PFSK-1 (cell line): ENCODE data around the gene AKT2.

Experiments used
- FOXP2 ChIP-seq: optimal IDR thresholded peaks from 2 replicates; pipeline ENCODE3; 2011; ENCODE audit warnings: borderline replicate concordance, control low read depth, inconsistent platforms; ENCODE audit not compliant: insufficient read depth; ENCODE audit errors: extremely low read length, extremely low read depth
- POLR2AphosphoS5 ChIP-seq: IDR thresholded peaks from 2 replicates; pipeline ENCODE4 v1.6.1; 2012; ENCODE audit warnings: low read depth, mild to moderate bottlenecking, control low read depth, low read length, moderate library complexity
- REST ChIP-seq, 2 experiments: IDR thresholded peaks; 2 replicates each; pipeline versions ENCODE4 v1.6.1 to v1.8.0; 2011 to 2012; ENCODE audit warnings: low read depth in 2 of 2, low read length in 2 of 2, control low read depth in 1 of 2, inconsistent platforms in 1 of 2, mild to moderate bottlenecking in 1 of 2, moderate library complexity in 1 of 2; ENCODE audit not compliant: insufficient read depth in 1 of 2
- SIN3A ChIP-seq: IDR thresholded peaks from 2 replicates; pipeline ENCODE4 v1.6.1; 2012; ENCODE audit warnings: mild to moderate bottlenecking, low read length, moderate library complexity, borderline replicate concordance; ENCODE audit not compliant: insufficient read depth
- TAF1 ChIP-seq: IDR thresholded peaks from 2 replicates; pipeline ENCODE4 v1.6.1; 2012; ENCODE audit warnings: low read length, control low read depth, borderline replicate concordance; ENCODE audit not compliant: insufficient read depth

AKT2 gene

GRCh38 chr19:40279761-40280607 lies 5.2 kb downstream of the AKT2 start:
- TF ChIP-seq POLR2AphosphoS5, result no peak
- TF ChIP-seq SIN3A, result no peak
- TF ChIP-seq TAF1, result no peak
- no peak for TF ChIP-seq FOXP2
- TF ChIP-seq REST (IDR thresholded peaks at IDR 0.05; ENCODE audit: insufficient read depth in 1 of 2, low read depth in 2 of 2, low read length in 2 of 2), result no peak

- no peak for TF ChIP-seq TAF1
These were observed 6.0 kb downstream of the AKT2 start for GRCh38 chr19:40279120-40279551.

- no peak for TF ChIP-seq TAF1
- TF ChIP-seq SIN3A, result no peak
- no peak for TF ChIP-seq POLR2AphosphoS5
- no peak for TF ChIP-seq REST (IDR thresholded peaks at IDR 0.05; ENCODE audit: insufficient read depth in 1 of 2, low read depth in 2 of 2, low read length in 2 of 2)
- TF ChIP-seq FOXP2, result no peak
These were observed 6.6 kb downstream of the AKT2 start for GRCh38 chr19:40278361-40279035.

GRCh38 chr19:40277356-40278059 lies 7.6 kb downstream of the AKT2 start:
- TF ChIP-seq SIN3A (no peak), TAF1 (no peak), FOXP2 (no peak), POLR2AphosphoS5 (no peak), REST (IDR thresholded peaks at IDR 0.05; ENCODE audit: insufficient read depth in 1 of 2, low read depth in 2 of 2, low read length in 2 of 2) (no peak)

DNA sequence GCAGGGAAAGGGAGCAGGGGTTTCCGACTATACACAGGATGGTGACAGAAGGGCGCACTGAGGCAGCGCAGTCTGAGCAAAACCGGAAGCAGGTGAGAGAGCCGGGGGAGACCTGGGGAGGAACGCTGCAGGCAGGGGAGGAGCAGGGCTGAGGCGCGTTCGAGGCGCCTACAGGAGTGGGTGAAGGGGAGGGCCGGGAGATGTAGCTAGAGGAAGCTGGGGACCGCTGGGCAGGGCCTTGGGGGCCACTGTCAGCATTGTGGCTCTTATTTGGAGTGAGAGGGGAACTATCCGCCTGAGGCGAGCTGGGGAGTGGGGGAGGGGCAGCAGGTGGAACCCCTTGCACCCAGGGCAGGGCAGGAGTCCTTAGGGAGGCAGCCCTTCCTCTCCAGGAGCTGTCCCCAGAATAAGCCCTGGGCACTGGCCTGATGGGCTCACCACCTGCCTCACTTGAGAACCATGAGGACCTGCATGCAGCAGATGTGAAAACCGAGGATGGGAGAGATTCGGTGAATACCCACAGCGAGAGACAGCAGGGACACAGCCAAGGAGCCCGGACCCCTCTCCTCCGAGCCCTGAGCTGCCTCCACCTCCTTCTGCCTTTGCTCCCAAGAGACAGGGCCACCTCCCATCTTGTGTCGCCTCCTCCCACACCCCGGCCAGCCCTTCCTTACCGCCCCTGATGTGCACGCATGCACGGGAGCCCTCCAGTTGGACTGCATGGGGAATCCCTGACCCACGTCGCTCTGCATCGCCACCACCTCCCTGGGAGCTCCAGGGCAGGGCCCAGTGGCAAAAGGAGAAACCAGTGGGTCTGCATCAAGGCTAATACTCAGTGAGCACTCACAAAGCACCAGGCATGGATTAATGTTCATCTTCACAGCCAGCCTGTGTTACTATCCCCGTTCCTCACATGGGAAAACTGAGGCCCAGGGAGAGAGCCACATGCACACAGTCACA lies 10.3 kb downstream of the AKT2 start:
- no peak for TF ChIP-seq TAF1
- TF ChIP-seq FOXP2, result no peak
- TF ChIP-seq POLR2AphosphoS5, result no peak
- TF ChIP-seq SIN3A, result no peak
- TF ChIP-seq REST (IDR thresholded peaks at IDR 0.05; ENCODE audit: insufficient read depth in 1 of 2, low read depth in 2 of 2, low read length in 2 of 2), result no peak
